Mammary epithelial cell (primary cell): ENCODE results near the gene SALL4.

ENCODE experiments used
- EZH2 ChIP-seq: IDR thresholded peaks from 2 replicates; pipeline ENCODE4 v1.6.1; 2012; ENCODE audit warnings: low read length, inconsistent platforms, borderline replicate concordance
- TF ChIP-seq, protein P1 (sequence below), 2 donors: IDR thresholded peaks in 1 of 2; conservative IDR thresholded peaks in 1 of 2; 2 replicates each; pipeline ENCODE4 v1.5.1; 2011 to 2012; ENCODE audit warnings: inconsistent platforms in 2 of 2, low read length in 2 of 2, mild to moderate bottlenecking in 2 of 2, control low read depth in 1 of 2, low read depth in 1 of 2; ENCODE audit not compliant: insufficient read depth in 1 of 2; ENCODE audit errors: extremely low read depth in 1 of 2

GRCh38 chr20:51801823-51802123 is 548 bp downstream of the SALL4 start:
- TF ChIP-seq, protein P1, sequence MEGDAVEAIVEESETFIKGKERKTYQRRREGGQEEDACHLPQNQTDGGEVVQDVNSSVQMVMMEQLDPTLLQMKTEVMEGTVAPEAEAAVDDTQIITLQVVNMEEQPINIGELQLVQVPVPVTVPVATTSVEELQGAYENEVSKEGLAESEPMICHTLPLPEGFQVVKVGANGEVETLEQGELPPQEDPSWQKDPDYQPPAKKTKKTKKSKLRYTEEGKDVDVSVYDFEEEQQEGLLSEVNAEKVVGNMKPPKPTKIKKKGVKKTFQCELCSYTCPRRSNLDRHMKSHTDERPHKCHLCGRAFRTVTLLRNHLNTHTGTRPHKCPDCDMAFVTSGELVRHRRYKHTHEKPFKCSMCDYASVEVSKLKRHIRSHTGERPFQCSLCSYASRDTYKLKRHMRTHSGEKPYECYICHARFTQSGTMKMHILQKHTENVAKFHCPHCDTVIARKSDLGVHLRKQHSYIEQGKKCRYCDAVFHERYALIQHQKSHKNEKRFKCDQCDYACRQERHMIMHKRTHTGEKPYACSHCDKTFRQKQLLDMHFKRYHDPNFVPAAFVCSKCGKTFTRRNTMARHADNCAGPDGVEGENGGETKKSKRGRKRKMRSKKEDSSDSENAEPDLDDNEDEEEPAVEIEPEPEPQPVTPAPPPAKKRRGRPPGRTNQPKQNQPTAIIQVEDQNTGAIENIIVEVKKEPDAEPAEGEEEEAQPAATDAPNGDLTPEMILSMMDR (conservative IDR thresholded peaks at IDR 0.05 in 1 of 2, IDR thresholded peaks at IDR 0.05 in 1 of 2; ENCODE audit: extremely low read depth in 1 of 2, insufficient read depth in 1 of 2, low read depth in 1 of 2, low read length in 2 of 2), result no peak
- TF ChIP-seq EZH2, result no peak
